ENCODE results near the gene GRID1. TPM values are rescaled to one million over a fixed set of nuclear protein-coding genes. Genes with fewer than 3 reads are reported as not detected.

The GRID1 gene
- total and polyA plus RNA-seq, 9 of the 15 experiments (the other 6 are each of a cell fraction or from before 2014, with no cell fraction given) = 0.01 to 7.2 (median 1.2) TPM

GRCh38 chr10:86343761-86344160 lies 22.8 kb downstream of the GRID1 start:
- CTCF ChIA-PET (ENCODE audit: low intra/inter-chr PET ratio) = no interaction called here
- Histone ChIP-seq H3K4me1 (replicated peaks in 1 of 2; ENCODE audit: control insufficient read depth in 2 of 2, insufficient read depth in 2 of 2, low read length in 2 of 2) (peaks cover 0 to 4% of the 10 kb centered on the region in 2 experiments; a peak in 1 of 5 replicates), H3K9ac (ENCODE audit: insufficient read depth in 1 of 2, low read depth in 2 of 2, low read length in 2 of 2) (no peak overlapping the region), H3K27ac (ENCODE audit: extremely low read depth, low read depth, low read length) (no peak overlapping the region), H4K20me1 (replicated peaks; ENCODE audit: control insufficient read depth, insufficient read depth, low read length) (no peaks in the 10 kb centered on the region), H3K9me3 (replicated peaks; ENCODE audit: control insufficient read depth, insufficient read depth, low read depth, low read length) (no peaks in the 10 kb centered on the region), H2AFZ (ENCODE audit: low read depth, low read length) (no peak overlapping the region), H3K4me2 (ENCODE audit: insufficient read depth, low read length) (no peak overlapping the region), H3K27me3 (ENCODE audit: control insufficient read depth in 2 of 2, insufficient read depth in 2 of 2, low read length in 2 of 2) (no peaks in the 10 kb centered on the region; a peak in 1 of 5 replicates), H3K79me2 (ENCODE audit: control insufficient read depth, insufficient read depth, low read length) (no peaks in the 10 kb centered on the region), H3K4me3 (no peak overlapping the region), H3K36me3 (ENCODE audit: control insufficient read depth, insufficient read depth, low read length) (no peaks in the 10 kb centered on the region), H3K9me1 (ENCODE audit: control insufficient read depth, insufficient read depth, low read length) (no peaks in the 10 kb centered on the region)
- intact Hi-C loops (cut with micrococcal nuclease) (no loop called here), in situ Hi-C loops (cut with MboI) (no loop called here)
- BruUV-seq (replicated peaks) = no TSS peak
- POLR2A ChIA-PET = no interaction called here
- TF ChIP-seq CTCFL (IDR thresholded peaks at IDR 0.05; ENCODE audit: borderline replicate concordance, insufficient read depth, low read depth, low read length, poor library complexity, severe bottlenecking) (no peak), ETS2 (tag; IDR thresholded peaks at IDR 0.05; ENCODE audit: borderline replicate concordance, poor library complexity, severe bottlenecking) (no peak), SMC3 (conservative IDR thresholded peaks at IDR 0.05; ENCODE audit: insufficient read depth, low read depth, low read length) (no peak), ELF1 (tag; IDR thresholded peaks at IDR 0.05) (no peak), SMAD3 (CRISPR knock-in tag; conservative IDR thresholded peaks at IDR 0.05) (no peak), TFAM (CRISPR knock-in tag; conservative IDR thresholded peaks at IDR 0.05) (no peak), TCFL5 (CRISPR knock-in tag; conservative IDR thresholded peaks at IDR 0.05) (no peak), GABPB1 (CRISPR knock-in tag; IDR thresholded peaks at IDR 0.05) (no peak), FOXP4 (CRISPR knock-in tag; IDR thresholded peaks at IDR 0.05; ENCODE audit: borderline replicate concordance) (no peak), HDAC6 (IDR thresholded peaks at IDR 0.05; ENCODE audit: low read depth, low read length) (no peak), ZNF354B (CRISPR knock-in tag; IDR thresholded peaks at IDR 0.05) (no peak), ILK (tag; IDR thresholded peaks at IDR 0.05; ENCODE audit: borderline replicate concordance, low read depth) (no peak)
- ATAC-seq (no peak), DNase-seq (ENCODE audit: extremely low read depth in 1 of 4, low spot score in 3 of 4) (no peak), FAIRE-seq (no peak)
- 5% methylated on average over 7 of the region's 7 CpGs for WGBS (ENCODE audit: insufficient coverage, low coverage, missing lambda C conversion rate)
